ENCODE results near the gene RAB40A. TPM values are rescaled to one million over a fixed set of nuclear protein-coding genes. Genes with fewer than 3 reads are reported as not detected.

RAB40A gene
- total and polyA plus RNA-seq, 4 donors, result 0.03 to 0.33 (median 0.07) TPM

DNA sequence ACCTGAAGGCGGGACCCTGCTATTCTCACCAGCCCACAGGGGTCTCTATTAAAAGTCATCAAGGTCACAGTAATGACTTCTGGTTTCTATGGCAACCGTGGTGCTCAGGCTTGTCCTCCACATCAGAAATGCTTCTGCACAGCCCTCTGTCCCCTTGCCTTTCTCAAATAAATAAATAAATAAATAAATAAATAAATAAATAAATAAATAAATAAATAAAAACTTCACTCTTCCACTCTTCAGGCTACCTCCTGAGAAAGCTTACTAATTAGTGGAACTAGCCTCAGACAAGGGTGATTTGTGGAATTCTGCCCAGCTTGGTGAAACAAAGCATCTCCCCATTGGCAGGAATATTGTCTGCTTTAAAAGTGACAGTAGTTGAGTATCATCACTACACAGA, 5.5 kb upstream of the RAB40A start:
- Histone ChIP-seq H3K36me3 (ENCODE audit: control insufficient read depth in 4 of 4, insufficient read depth in 3 of 4, low read depth in 1 of 4, low read length in 3 of 4) (no peaks in the 10 kb centered on the region), H3K4me3 (ENCODE audit: low read depth in 1 of 3, low read length in 3 of 3) (no peak overlapping the region), H3K4me1 (ENCODE audit: control insufficient read depth in 4 of 4, insufficient read depth in 4 of 4, low read length in 3 of 4) (no peaks in the 10 kb centered on the region), H3K27ac (ENCODE audit: low read depth in 1 of 2, low read length in 2 of 2) (no peak overlapping the region), H3K27me3 (ENCODE audit: control insufficient read depth in 4 of 4, insufficient read depth in 4 of 4, low read length in 3 of 4) (peaks cover 0 to 3% (median 0%) of the 10 kb centered on the region in 4 donors), H3K9me3 (ENCODE audit: control insufficient read depth in 4 of 4, low read length in 3 of 4) (no peaks in the 10 kb centered on the region), H3K9ac (ENCODE audit: low read depth in 1 of 2, low read length in 2 of 2) (no peak overlapping the region)
- TF ChIP-seq RXRA (IDR thresholded peaks at IDR 0.05), result no peak
- no peak for TF ChIP-seq JUND (IDR thresholded peaks at IDR 0.05)
- TF ChIP-seq FOXA2 (IDR thresholded peaks at IDR 0.05), result no peak
- TF ChIP-seq RAD21 (IDR thresholded peaks at IDR 0.05), result no peak
- TF ChIP-seq, protein P1, sequence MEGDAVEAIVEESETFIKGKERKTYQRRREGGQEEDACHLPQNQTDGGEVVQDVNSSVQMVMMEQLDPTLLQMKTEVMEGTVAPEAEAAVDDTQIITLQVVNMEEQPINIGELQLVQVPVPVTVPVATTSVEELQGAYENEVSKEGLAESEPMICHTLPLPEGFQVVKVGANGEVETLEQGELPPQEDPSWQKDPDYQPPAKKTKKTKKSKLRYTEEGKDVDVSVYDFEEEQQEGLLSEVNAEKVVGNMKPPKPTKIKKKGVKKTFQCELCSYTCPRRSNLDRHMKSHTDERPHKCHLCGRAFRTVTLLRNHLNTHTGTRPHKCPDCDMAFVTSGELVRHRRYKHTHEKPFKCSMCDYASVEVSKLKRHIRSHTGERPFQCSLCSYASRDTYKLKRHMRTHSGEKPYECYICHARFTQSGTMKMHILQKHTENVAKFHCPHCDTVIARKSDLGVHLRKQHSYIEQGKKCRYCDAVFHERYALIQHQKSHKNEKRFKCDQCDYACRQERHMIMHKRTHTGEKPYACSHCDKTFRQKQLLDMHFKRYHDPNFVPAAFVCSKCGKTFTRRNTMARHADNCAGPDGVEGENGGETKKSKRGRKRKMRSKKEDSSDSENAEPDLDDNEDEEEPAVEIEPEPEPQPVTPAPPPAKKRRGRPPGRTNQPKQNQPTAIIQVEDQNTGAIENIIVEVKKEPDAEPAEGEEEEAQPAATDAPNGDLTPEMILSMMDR (IDR thresholded peaks at IDR 0.05; ENCODE audit: low read depth, low read length, missing input control), result no peak
- no peak for TF ChIP-seq HNF4G (IDR thresholded peaks at IDR 0.05)
- no peak for TF ChIP-seq SP1 (IDR thresholded peaks at IDR 0.05)
- TF ChIP-seq, protein P2, sequence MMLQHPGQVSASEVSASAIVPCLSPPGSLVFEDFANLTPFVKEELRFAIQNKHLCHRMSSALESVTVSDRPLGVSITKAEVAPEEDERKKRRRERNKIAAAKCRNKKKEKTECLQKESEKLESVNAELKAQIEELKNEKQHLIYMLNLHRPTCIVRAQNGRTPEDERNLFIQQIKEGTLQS (IDR thresholded peaks at IDR 0.05), result no peak
- TF ChIP-seq HNF4A (conservative IDR thresholded peaks at IDR 0.05), result no peak
- TF ChIP-seq FOXA1 (IDR thresholded peaks at IDR 0.05), result no peak
- no peak for TF ChIP-seq NR2F2 (IDR thresholded peaks at IDR 0.05)
- TF ChIP-seq, protein P3, sequence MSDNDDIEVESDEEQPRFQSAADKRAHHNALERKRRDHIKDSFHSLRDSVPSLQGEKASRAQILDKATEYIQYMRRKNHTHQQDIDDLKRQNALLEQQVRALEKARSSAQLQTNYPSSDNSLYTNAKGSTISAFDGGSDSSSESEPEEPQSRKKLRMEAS (IDR thresholded peaks at IDR 0.05), result no peak
- TF ChIP-seq, protein P4, sequence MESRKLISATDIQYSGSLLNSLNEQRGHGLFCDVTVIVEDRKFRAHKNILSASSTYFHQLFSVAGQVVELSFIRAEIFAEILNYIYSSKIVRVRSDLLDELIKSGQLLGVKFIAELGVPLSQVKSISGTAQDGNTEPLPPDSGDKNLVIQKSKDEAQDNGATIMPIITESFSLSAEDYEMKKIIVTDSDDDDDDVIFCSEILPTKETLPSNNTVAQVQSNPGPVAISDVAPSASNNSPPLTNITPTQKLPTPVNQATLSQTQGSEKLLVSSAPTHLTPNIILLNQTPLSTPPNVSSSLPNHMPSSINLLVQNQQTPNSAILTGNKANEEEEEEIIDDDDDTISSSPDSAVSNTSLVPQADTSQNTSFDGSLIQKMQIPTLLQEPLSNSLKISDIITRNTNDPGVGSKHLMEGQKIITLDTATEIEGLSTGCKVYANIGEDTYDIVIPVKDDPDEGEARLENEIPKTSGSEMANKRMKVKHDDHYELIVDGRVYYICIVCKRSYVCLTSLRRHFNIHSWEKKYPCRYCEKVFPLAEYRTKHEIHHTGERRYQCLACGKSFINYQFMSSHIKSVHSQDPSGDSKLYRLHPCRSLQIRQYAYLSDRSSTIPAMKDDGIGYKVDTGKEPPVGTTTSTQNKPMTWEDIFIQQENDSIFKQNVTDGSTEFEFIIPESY (IDR thresholded peaks at IDR 0.05), result no peak
- TF ChIP-seq YY1 (IDR thresholded peaks at IDR 0.05), result no peak
- TF ChIP-seq, protein P5, sequence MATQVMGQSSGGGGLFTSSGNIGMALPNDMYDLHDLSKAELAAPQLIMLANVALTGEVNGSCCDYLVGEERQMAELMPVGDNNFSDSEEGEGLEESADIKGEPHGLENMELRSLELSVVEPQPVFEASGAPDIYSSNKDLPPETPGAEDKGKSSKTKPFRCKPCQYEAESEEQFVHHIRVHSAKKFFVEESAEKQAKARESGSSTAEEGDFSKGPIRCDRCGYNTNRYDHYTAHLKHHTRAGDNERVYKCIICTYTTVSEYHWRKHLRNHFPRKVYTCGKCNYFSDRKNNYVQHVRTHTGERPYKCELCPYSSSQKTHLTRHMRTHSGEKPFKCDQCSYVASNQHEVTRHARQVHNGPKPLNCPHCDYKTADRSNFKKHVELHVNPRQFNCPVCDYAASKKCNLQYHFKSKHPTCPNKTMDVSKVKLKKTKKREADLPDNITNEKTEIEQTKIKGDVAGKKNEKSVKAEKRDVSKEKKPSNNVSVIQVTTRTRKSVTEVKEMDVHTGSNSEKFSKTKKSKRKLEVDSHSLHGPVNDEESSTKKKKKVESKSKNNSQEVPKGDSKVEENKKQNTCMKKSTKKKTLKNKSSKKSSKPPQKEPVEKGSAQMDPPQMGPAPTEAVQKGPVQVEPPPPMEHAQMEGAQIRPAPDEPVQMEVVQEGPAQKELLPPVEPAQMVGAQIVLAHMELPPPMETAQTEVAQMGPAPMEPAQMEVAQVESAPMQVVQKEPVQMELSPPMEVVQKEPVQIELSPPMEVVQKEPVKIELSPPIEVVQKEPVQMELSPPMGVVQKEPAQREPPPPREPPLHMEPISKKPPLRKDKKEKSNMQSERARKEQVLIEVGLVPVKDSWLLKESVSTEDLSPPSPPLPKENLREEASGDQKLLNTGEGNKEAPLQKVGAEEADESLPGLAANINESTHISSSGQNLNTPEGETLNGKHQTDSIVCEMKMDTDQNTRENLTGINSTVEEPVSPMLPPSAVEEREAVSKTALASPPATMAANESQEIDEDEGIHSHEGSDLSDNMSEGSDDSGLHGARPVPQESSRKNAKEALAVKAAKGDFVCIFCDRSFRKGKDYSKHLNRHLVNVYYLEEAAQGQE (IDR thresholded peaks at IDR 0.05), result no peak
- no peak for TF ChIP-seq GABPA (IDR thresholded peaks at IDR 0.05 in 1 of 2, conservative IDR thresholded peaks at IDR 0.05 in 1 of 2)
- no peak for TF ChIP-seq TAF1 (conservative IDR thresholded peaks at IDR 0.05)
- TF ChIP-seq EGR1 (IDR thresholded peaks at IDR 0.05; ENCODE audit: low read depth in 2 of 2), result no peak
- no peak for DNase-seq (ENCODE audit: low spot score)
- 85% methylated on average over 2 of the region's 2 CpGs for WGBS

All from liver (tissue), 9 donors.